GM21529 (cell line): ENCODE data around the gene LRBA.
"Not testable (repeated sequence)": the region's sequence is repeated elsewhere in the genome, so short reads cannot be mapped to it uniquely, and the experiment has no call there.

ENCODE experiments used
- ATAC-seq: cut with Tn5 transposase; IDR thresholded peaks from one replicate; pipeline ENCODE4 v1.9.1; 2021; ENCODE audit not compliant: unreplicated experiment

Gene LRBA

GRCh38 chr4:151022586-151022985 is 7.5 kb upstream of the LRBA start:
- ATAC-seq: no peak

- no peak for ATAC-seq
These were observed 6.7 kb upstream of the LRBA start for GRCh38 chr4:151021637-151022334.

- peak; percentile 72 for ATAC-seq
These were observed 619 bp upstream of the LRBA start for GRCh38 chr4:151015459-151016347.

- ATAC-seq: no peak
These were observed 1.1 kb downstream of the LRBA start for GRCh38 chr4:151013944-151014343.

GRCh38 chr4:151013491-151013890 is 1.6 kb downstream of the LRBA start:
- ATAC-seq: no peak

- ATAC-seq: no peak
These were observed 2.3 kb downstream of the LRBA start for GRCh38 chr4:151012820-151013219.

- ATAC-seq: no peak
These were observed 2.7 kb downstream of the LRBA start for GRCh38 chr4:151012376-151012775.

GRCh38 chr4:151004222-151004621 is 10.9 kb downstream of the LRBA start:
- ATAC-seq: no peak

- ATAC-seq: no peak
These were observed 14.2 kb downstream of the LRBA start for GRCh38 chr4:151000747-151001429.

- no peak for ATAC-seq
These were observed 16.0 kb downstream of the LRBA start for GRCh38 chr4:150999086-150999485.

- no peak for ATAC-seq
These were observed 17.9 kb downstream of the LRBA start for GRCh38 chr4:150997141-150997540.

GRCh38 chr4:150994721-150995120 is 20.4 kb downstream of the LRBA start:
- no peak for ATAC-seq

GRCh38 chr4:150993577-150993976 is 21.5 kb downstream of the LRBA start:
- ATAC-seq: not testable (repeated sequence)

- ATAC-seq: no peak
These were observed 24.1 kb downstream of the LRBA start for GRCh38 chr4:150990993-150991392.

- ATAC-seq: no peak
These were observed 24.8 kb downstream of the LRBA start for GRCh38 chr4:150990250-150990649.

GRCh38 chr4:150988238-150988637 is 26.8 kb downstream of the LRBA start:
- no peak for ATAC-seq

- no peak for ATAC-seq
These were observed 27.9 kb downstream of the LRBA start for GRCh38 chr4:150987204-150987603.

GRCh38 chr4:150986085-150986484 is 29.0 kb downstream of the LRBA start:
- ATAC-seq: peak; percentile 63

GRCh38 chr4:150983851-150984250 is 31.2 kb downstream of the LRBA start:
- ATAC-seq: no peak

- no peak for ATAC-seq
These were observed 32.4 kb downstream of the LRBA start for GRCh38 chr4:150982557-150983233.
